ENCODE data around the gene LRRC27.
"Not testable (repeated sequence)": the region's sequence is repeated elsewhere in the genome, so short reads cannot be mapped to it uniquely, and the experiment has no call there.

Gene LRRC27

DNA sequence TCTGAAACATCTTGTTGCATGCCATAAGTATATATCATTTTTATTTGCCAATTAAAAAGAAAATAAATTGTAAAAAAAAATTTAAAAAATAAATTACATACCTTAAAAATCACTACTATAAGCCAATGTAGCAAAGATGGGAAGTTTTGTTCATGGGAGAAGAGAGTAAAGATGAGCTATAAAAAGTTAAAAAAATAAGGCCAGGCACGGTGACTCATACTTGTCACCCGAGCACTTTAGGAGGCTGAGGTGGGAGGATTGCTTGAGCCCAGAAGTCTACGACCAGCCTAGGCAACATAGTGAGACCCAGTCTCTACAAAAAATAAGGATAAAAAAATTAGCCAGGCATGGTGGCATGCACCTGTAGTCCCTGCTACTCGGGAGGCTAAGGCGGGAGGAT is 15.9 kb upstream of the LRRC27 start:
- Histone ChIP-seq H3K9me3 (ENCODE audit: control insufficient read depth in 2 of 2, low read length in 2 of 2) (peaks cover 0 to 2% of the 10 kb centered on the region in 2 donors), H3K4me1 (ENCODE audit: control insufficient read depth in 2 of 2, insufficient read depth in 2 of 2, low read length in 2 of 2) (no peaks in the 10 kb centered on the region), H3K36me3 (ENCODE audit: control insufficient read depth in 2 of 2, insufficient read depth in 2 of 2, low read length in 2 of 2) (no peaks in the 10 kb centered on the region), H3K4me3 (ENCODE audit: low read length in 2 of 2) (no peak overlapping the region), H3K27me3 (ENCODE audit: control insufficient read depth in 2 of 2, insufficient read depth in 2 of 2, low read length in 2 of 2) (peaks cover 0 to 3% of the 10 kb centered on the region in 2 donors), H3K27ac (ENCODE audit: low read depth in 2 of 2, low read length in 2 of 2) (no peak overlapping the region), H3K9ac (ENCODE audit: low read depth in 1 of 2, low read length in 2 of 2) (no peak overlapping the region)

DNA sequence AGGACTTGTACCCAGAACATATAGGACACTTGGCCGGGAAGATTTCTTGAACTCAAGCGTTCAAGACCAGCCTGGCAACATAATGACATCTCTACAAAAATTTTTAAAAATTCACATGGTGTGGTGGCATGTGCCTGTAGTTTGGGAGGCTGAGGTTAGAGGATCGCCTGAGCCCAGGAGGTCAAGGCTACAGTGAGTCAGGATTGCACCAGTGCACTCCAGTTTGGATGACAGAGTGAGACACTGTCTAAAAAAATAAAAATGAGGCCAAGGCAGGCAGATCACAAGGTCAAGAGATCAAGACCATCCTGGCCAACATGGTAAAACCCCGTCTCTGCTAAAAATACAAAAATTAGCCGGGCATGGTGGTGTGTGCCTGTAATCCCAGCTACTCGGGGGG is 14.5 kb upstream of the LRRC27 start:
- H3K4me3 ChIP-seq (ENCODE audit: low read length in 2 of 2); H3K27me3 ChIP-seq (ENCODE audit: control insufficient read depth in 2 of 2, insufficient read depth in 2 of 2, low read length in 2 of 2); H3K9ac ChIP-seq (ENCODE audit: low read depth in 1 of 2, low read length in 2 of 2); H3K4me1 ChIP-seq (ENCODE audit: control insufficient read depth in 2 of 2, insufficient read depth in 2 of 2, low read length in 2 of 2); H3K36me3 ChIP-seq (ENCODE audit: control insufficient read depth in 2 of 2, insufficient read depth in 2 of 2, low read length in 2 of 2); H3K27ac ChIP-seq (ENCODE audit: low read depth in 2 of 2, low read length in 2 of 2); H3K9me3 ChIP-seq (ENCODE audit: control insufficient read depth in 2 of 2, low read length in 2 of 2): not testable (repeated sequence)

DNA sequence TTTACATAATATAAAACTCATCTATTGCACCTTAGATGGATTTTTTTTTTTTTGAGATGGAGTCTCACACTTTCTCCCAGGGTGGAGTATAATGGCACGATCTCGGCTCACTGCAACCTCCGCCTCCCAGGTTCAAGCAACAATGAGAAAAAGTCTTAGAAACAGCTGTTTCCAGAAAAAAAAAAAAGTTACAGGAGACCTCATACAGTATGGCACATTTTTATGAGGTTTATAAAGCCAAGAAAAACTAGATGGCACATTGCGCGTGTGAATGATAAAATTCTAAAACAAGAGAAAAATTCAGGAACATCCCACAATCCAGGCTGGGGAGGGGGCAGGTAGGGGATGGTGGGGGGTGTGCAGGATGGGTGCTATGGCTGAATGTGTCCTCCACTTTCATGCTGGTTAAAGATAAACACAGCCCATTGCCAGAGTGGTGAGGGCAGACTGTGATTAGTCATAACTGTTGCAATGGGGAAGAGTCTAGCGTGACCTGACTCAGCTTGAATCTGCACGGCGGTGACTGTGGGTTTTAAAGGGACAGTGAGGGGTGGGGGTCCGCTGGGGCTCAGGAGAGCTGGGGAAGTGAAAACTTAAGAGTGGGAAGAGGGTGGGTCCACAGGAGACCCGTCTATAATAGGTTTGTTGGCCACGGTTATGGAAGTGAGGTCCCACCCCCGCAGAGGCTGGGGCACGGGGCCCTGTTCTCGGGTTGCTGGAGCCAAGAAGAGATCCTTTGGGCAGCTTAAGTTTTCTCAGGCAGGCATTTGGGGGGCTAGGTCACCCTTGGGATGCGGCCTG is 11.9 kb upstream of the LRRC27 start:
- Histone ChIP-seq H3K9me3 (ENCODE audit: control insufficient read depth in 2 of 2, low read length in 2 of 2) (no peaks in the 10 kb centered on the region), H3K4me1 (ENCODE audit: control insufficient read depth in 2 of 2, insufficient read depth in 2 of 2, low read length in 2 of 2) (no peaks in the 10 kb centered on the region), H3K4me3 (ENCODE audit: low read length in 2 of 2) (no peak overlapping the region), H3K27me3 (ENCODE audit: control insufficient read depth in 2 of 2, insufficient read depth in 2 of 2, low read length in 2 of 2) (no peaks in the 10 kb centered on the region), H3K27ac (ENCODE audit: low read depth in 2 of 2, low read length in 2 of 2) (no peak overlapping the region), H3K9ac (ENCODE audit: low read depth in 1 of 2, low read length in 2 of 2) (no peak overlapping the region), H3K36me3 (ENCODE audit: control insufficient read depth in 2 of 2, insufficient read depth in 2 of 2, low read length in 2 of 2) (no peaks in the 10 kb centered on the region)

DNA sequence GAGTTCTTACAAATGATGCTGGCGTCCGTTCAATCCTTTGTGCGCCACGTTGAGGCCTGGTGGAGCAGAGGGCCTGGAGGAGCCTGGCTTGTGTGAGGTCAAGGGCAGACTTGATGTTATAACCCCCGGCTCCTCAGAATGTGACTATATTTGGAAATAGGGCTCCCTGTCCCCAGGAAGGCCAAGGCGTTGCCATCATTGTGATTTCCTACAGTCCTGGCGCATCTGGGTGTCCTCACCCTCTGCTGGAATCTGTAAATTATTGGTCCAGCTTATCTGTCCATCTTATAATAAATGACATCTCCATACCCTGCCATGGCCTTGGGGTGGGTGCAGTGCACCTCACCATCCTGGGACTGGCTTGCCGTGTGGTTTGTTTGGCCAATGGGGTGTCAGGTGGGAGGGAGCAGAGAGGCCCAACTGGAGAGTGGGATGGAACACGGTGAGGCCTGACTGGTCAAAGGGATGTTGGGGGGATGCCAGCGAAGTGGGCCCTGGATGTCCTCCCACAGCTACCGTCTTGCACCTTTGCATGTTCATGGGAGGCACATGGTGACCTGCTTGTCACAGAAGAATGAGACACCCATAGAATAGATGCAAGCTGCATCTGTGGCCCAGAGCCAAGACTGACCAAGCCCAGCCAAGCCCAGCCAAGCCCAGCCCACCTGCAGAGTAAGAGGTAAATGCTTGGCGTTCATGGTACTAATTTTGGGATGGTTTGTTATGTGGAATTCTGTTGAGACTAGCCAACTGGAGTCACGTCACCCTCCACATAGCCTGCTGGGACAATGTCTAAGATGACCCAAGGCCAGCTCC is 11.1 kb upstream of the LRRC27 start:
- no peaks in the 10 kb centered on the region for H3K4me1 ChIP-seq (ENCODE audit: control insufficient read depth in 2 of 2, insufficient read depth in 2 of 2, low read length in 2 of 2)
- H3K36me3 ChIP-seq (ENCODE audit: control insufficient read depth in 2 of 2, insufficient read depth in 2 of 2, low read length in 2 of 2) = no peaks in the 10 kb centered on the region
- H3K4me3 ChIP-seq (ENCODE audit: low read length in 2 of 2) = no peak overlapping the region
- H3K27ac ChIP-seq (ENCODE audit: low read depth in 2 of 2, low read length in 2 of 2) = no peak overlapping the region
- H3K27me3 ChIP-seq (ENCODE audit: control insufficient read depth in 2 of 2, insufficient read depth in 2 of 2, low read length in 2 of 2) = no peaks in the 10 kb centered on the region
- H3K9me3 ChIP-seq (ENCODE audit: control insufficient read depth in 2 of 2, low read length in 2 of 2) = no peaks in the 10 kb centered on the region
- no peak overlapping the region for H3K9ac ChIP-seq (ENCODE audit: low read depth in 1 of 2, low read length in 2 of 2)

DNA sequence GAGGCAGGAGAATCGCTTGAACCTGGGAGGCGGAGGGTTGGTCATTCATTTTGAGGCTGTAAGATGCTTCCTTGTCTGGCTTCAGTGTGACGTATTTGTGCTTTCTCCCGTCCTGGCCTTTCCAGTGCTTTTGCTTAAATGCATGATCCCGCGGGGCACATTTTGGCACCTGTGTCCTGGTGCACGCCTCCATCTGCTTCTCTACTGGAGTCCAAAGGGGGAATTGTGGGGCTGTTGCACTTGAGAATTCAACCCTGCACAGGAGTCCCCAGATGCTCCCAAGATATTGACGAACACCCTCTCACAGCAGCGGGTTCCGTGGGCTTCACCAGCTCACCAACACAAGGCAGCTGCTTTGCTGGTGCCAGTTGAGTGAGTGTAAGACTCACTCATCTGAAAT is 10.3 kb upstream of the LRRC27 start:
- Histone ChIP-seq H3K27me3 (ENCODE audit: control insufficient read depth in 2 of 2, insufficient read depth in 2 of 2, low read length in 2 of 2) (no peaks in the 10 kb centered on the region), H3K36me3 (ENCODE audit: control insufficient read depth in 2 of 2, insufficient read depth in 2 of 2, low read length in 2 of 2) (no peaks in the 10 kb centered on the region), H3K9ac (ENCODE audit: low read depth in 1 of 2, low read length in 2 of 2) (no peak overlapping the region), H3K4me3 (ENCODE audit: low read length in 2 of 2) (no peak overlapping the region), H3K9me3 (ENCODE audit: control insufficient read depth in 2 of 2, low read length in 2 of 2) (no peaks in the 10 kb centered on the region), H3K4me1 (ENCODE audit: control insufficient read depth in 2 of 2, insufficient read depth in 2 of 2, low read length in 2 of 2) (no peaks in the 10 kb centered on the region), H3K27ac (ENCODE audit: low read depth in 2 of 2, low read length in 2 of 2) (no peak overlapping the region)

DNA sequence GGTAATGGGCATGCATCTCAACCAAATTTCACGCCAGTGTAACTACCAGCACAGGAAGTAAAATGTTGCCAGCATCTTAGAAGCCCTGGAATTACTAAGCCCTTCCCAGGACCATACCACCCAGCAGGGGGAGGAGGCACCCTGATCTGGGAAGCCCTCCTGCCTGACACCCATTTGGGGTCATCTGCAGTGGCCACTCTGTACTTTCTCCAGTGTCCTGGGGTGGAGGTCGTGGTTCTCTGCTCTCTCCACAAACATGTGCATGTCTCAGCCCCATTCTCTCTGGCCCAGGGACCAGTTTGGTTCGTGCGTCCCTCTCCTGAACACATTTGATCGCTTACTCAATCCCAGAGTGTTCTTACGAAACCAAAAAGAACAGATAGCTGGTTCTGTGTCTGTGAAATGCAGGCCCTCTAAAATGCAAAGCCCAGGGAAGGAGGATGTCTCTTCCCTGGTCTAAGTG is 9.4 kb upstream of the LRRC27 start:
- Histone ChIP-seq H3K4me3 (ENCODE audit: low read length in 2 of 2) (no peak overlapping the region), H3K27ac (ENCODE audit: low read depth in 2 of 2, low read length in 2 of 2) (no peak overlapping the region), H3K9ac (ENCODE audit: low read depth in 1 of 2, low read length in 2 of 2) (no peak overlapping the region), H3K27me3 (ENCODE audit: control insufficient read depth in 2 of 2, insufficient read depth in 2 of 2, low read length in 2 of 2) (no peaks in the 10 kb centered on the region), H3K4me1 (ENCODE audit: control insufficient read depth in 2 of 2, insufficient read depth in 2 of 2, low read length in 2 of 2) (no peaks in the 10 kb centered on the region), H3K36me3 (ENCODE audit: control insufficient read depth in 2 of 2, insufficient read depth in 2 of 2, low read length in 2 of 2) (no peaks in the 10 kb centered on the region), H3K9me3 (ENCODE audit: control insufficient read depth in 2 of 2, low read length in 2 of 2) (no peaks in the 10 kb centered on the region)

DNA sequence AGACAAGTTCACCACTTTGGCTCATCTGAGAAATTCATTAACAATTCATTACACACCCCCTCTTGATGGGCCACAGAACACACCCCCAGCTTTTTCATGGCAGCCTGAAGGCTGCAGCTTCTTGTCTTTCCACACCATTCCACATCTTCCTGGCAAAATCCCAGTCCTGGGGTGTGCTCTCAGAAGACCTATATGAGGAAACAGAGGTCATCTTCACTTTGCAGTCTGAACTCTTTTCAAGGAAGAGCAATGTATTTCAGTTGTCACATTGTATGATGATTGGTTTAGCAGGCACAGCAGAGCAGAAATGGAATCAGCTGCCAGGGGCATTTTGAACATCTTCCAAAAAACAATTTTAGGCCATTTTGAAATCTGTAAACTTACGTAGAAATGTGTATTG is 7.8 kb upstream of the LRRC27 start:
- Histone ChIP-seq H3K36me3 (ENCODE audit: control insufficient read depth in 2 of 2, insufficient read depth in 2 of 2, low read length in 2 of 2) (no peaks in the 10 kb centered on the region), H3K27me3 (ENCODE audit: control insufficient read depth in 2 of 2, insufficient read depth in 2 of 2, low read length in 2 of 2) (no peaks in the 10 kb centered on the region), H3K4me3 (ENCODE audit: low read length in 2 of 2) (no peak overlapping the region)

DNA sequence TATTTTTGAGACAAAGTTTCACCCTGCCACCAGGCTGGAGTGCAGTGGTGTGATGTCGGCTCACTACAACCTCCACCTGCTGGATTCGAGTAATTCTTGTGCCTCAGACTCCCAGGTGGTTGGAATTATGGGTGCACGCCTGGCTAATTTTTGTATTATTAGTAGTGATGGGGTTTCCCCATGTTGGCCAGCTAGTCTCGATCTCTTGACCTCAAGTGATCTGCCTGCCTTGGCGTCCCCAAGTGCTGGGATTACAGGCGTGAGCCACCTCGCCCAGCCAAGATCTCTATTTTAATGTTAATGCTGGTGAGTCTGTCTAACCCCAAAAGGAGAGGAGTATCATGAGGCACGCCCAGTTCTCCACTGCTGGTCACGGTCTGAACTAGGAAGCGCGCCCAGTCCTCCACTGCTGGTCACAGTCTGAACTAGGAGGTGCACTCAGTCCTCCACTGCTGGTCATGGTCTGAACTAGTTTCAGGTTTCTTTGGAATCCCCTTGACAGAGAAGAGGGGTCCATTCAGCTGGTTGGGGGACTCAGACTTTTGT is 5.6 kb upstream of the LRRC27 start:
- Histone ChIP-seq H3K9me3 (ENCODE audit: control insufficient read depth in 2 of 2, low read length in 2 of 2) (no peaks in the 10 kb centered on the region), H3K27me3 (ENCODE audit: control insufficient read depth in 2 of 2, insufficient read depth in 2 of 2, low read length in 2 of 2) (no peaks in the 10 kb centered on the region), H3K27ac (ENCODE audit: low read depth in 2 of 2, low read length in 2 of 2) (no peak overlapping the region), H3K9ac (ENCODE audit: low read depth in 1 of 2, low read length in 2 of 2) (no peak overlapping the region), H3K4me1 (ENCODE audit: control insufficient read depth in 2 of 2, insufficient read depth in 2 of 2, low read length in 2 of 2) (peaks cover 6 to 7% of the 10 kb centered on the region in 2 donors), H3K36me3 (ENCODE audit: control insufficient read depth in 2 of 2, insufficient read depth in 2 of 2, low read length in 2 of 2) (no peaks in the 10 kb centered on the region), H3K4me3 (ENCODE audit: low read length in 2 of 2) (no peak overlapping the region)

More for the DNA sequence above, 7.8 kb upstream of the LRRC27 start:
- no peaks in the 10 kb centered on the region for H3K4me1 ChIP-seq (ENCODE audit: control insufficient read depth in 2 of 2, insufficient read depth in 2 of 2, low read length in 2 of 2)
- H3K9ac ChIP-seq (ENCODE audit: low read depth in 1 of 2, low read length in 2 of 2) = no peak overlapping the region
- no peaks in the 10 kb centered on the region for H3K9me3 ChIP-seq (ENCODE audit: control insufficient read depth in 2 of 2, low read length in 2 of 2)
- H3K27ac ChIP-seq (ENCODE audit: low read depth in 2 of 2, low read length in 2 of 2) = no peak overlapping the region

DNA sequence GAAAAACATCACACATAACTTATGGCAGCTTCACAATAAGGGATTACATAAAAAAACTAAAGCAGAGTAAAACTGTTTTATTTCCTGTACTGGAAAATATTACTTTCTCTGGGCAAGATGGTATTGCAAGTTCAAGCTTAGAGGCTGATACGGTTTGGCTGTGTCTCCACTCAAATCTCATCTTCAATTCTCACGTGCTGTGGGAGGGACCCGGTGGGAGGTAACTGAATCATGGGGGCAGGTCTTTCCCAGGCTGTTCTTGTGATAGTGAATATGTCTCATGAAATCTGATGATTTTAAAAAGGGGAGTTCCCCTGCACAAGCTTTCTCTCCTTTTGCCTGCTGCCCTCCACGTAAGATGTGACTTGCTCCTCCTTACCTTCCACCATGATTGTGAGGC is 5.1 kb upstream of the LRRC27 start:
- H3K4me1 ChIP-seq (ENCODE audit: control insufficient read depth in 2 of 2, insufficient read depth in 2 of 2, low read length in 2 of 2) = peaks cover 6 to 7% of the 10 kb centered on the region in 2 donors
- no peaks in the 10 kb centered on the region for H3K36me3 ChIP-seq (ENCODE audit: control insufficient read depth in 2 of 2, insufficient read depth in 2 of 2, low read length in 2 of 2)
- H3K9ac ChIP-seq (ENCODE audit: low read depth in 1 of 2, low read length in 2 of 2) = no peak overlapping the region
- no peak overlapping the region for H3K27ac ChIP-seq (ENCODE audit: low read depth in 2 of 2, low read length in 2 of 2)
- H3K27me3 ChIP-seq (ENCODE audit: control insufficient read depth in 2 of 2, insufficient read depth in 2 of 2, low read length in 2 of 2) = no peaks in the 10 kb centered on the region
- H3K9me3 ChIP-seq (ENCODE audit: control insufficient read depth in 2 of 2, low read length in 2 of 2) = no peaks in the 10 kb centered on the region
- H3K4me3 ChIP-seq (ENCODE audit: low read length in 2 of 2) = no peak overlapping the region

DNA sequence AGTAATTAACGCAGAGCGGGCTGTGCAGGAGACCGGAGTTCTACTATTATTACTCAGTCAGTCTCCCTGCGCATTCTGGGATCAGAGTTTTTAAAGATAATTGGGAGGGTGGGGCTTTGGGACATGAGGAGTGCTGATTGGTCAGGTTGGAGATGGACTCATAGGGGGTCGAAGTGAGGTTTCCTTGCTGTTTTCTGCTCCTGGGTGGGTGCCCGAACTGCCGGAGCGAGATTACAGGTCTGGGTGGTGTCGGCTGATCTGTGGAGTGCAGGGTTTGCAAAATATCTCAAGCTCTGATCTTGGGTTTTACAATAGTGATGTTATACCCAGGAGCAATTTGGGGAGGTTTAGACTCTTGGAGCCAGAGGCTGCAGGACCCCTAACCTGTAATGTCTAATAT is 3.9 kb upstream of the LRRC27 start:
- H3K36me3 ChIP-seq (ENCODE audit: control insufficient read depth in 2 of 2, insufficient read depth in 2 of 2, low read length in 2 of 2) = no peaks in the 10 kb centered on the region
- H3K27ac ChIP-seq (ENCODE audit: low read depth in 2 of 2, low read length in 2 of 2) = no peak overlapping the region
- H3K9me3 ChIP-seq (ENCODE audit: control insufficient read depth in 2 of 2, low read length in 2 of 2) = no peaks in the 10 kb centered on the region
- no peaks in the 10 kb centered on the region for H3K27me3 ChIP-seq (ENCODE audit: control insufficient read depth in 2 of 2, insufficient read depth in 2 of 2, low read length in 2 of 2)
- H3K4me3 ChIP-seq (ENCODE audit: low read length in 2 of 2) = no peak overlapping the region
- H3K9ac ChIP-seq (ENCODE audit: low read depth in 1 of 2, low read length in 2 of 2) = no peak overlapping the region
- H3K4me1 ChIP-seq (ENCODE audit: control insufficient read depth in 2 of 2, insufficient read depth in 2 of 2, low read length in 2 of 2) = peaks cover 11 to 13% of the 10 kb centered on the region in 2 donors
